Peyer's patch (tissue), 4 donors: Measurements from ENCODE around the gene MSTN.

Experiments used
- CTCF ChIP-seq, 6 experiments: fragments of 450-650 bp in 4 of 6; fragments of 200-600 bp in 2 of 6; sonication (generic) in 1 of 6; IDR thresholded peaks; one replicate each; pipeline ENCODE4 v1.5.1; 2017 to 2019; ENCODE audit warnings: antibody characterized with exemption in 6 of 6, mild to moderate bottlenecking in 3 of 6, moderate library complexity in 1 of 6
- POLR2A ChIP-seq, 2 donors: fragments of 450-650 bp; IDR thresholded peaks; one replicate each; pipeline ENCODE4 v1.5.1; 2017; ENCODE audit warnings: antibody characterized with exemption in 2 of 2, mild to moderate bottlenecking in 2 of 2, moderate library complexity in 2 of 2

GRCh38 chr2:190031969-190032618, 30.4 kb downstream of the MSTN start:
- TF ChIP-seq POLR2A (IDR thresholded peaks at IDR 0.05) (no peak), CTCF (IDR thresholded peaks at IDR 0.05) (no peak)
